T-helper 2 cell treated with Interferon-gamma antibody and Interleukin-4, amounts not matched to agents 5 μg/mL and 100 μg/mL, for 36 hours (primary cell): ENCODE measurements around the gene DUSP23.

Experiments used
- DNase-seq: peaks from one replicate; pipeline ENCODE4 v3.0.0; 2021; ENCODE audit warnings: low spot score
- H3K27ac Mint-ChIP-seq: one replicate; pipeline ENCODE4 v1.8.0; 2021; ENCODE audit warnings: mild to moderate bottlenecking, mixed read lengths
- H3K27me3 Mint-ChIP-seq: one replicate; pipeline ENCODE4 v1.8.0; 2021; ENCODE audit warnings: low read depth, mixed read lengths
- H3K36me3 Mint-ChIP-seq: one replicate; pipeline ENCODE4 v1.8.0; 2021; ENCODE audit warnings: low read depth, mixed read lengths
- H3K4me1 Mint-ChIP-seq: one replicate; pipeline ENCODE4 v1.8.0; 2021; ENCODE audit warnings: low read depth, mixed read lengths
- H3K4me3 Mint-ChIP-seq: one replicate; pipeline ENCODE4 v1.8.0; 2022; ENCODE audit warnings: mild to moderate bottlenecking, moderate library complexity, mixed read lengths
- H3K9me3 Mint-ChIP-seq: one replicate; pipeline ENCODE4 v1.8.0; 2021; ENCODE audit warnings: mixed read lengths

The DUSP23 gene

GRCh38 chr1:159765806-159766205, 15.0 kb upstream of the DUSP23 start:
- no peaks in the 10 kb centered on the region for H3K9me3 Mint-ChIP-seq
- no peak for DNase-seq
- H3K4me1 Mint-ChIP-seq, result no peaks in the 10 kb centered on the region
- no peak overlapping the region for H3K4me3 Mint-ChIP-seq
- no peak overlapping the region for H3K27ac Mint-ChIP-seq
- peaks cover 3% of the 10 kb centered on the region for H3K27me3 Mint-ChIP-seq
- H3K36me3 Mint-ChIP-seq, result no peaks in the 10 kb centered on the region

- H3K9me3 Mint-ChIP-seq, result no peaks in the 10 kb centered on the region
- peaks cover 23% of the 10 kb centered on the region for H3K27me3 Mint-ChIP-seq
- no peaks in the 10 kb centered on the region for H3K36me3 Mint-ChIP-seq
- H3K27ac Mint-ChIP-seq, result no peak overlapping the region
- no peak overlapping the region for H3K4me3 Mint-ChIP-seq
- no peak for DNase-seq
- H3K4me1 Mint-ChIP-seq, result no peaks in the 10 kb centered on the region
Observed at GRCh38 chr1:159771127-159771895, 9.5 kb upstream of the DUSP23 start.

GRCh38 chr1:159774465-159774864, 6.3 kb upstream of the DUSP23 start:
- Mint-ChIP-seq H3K4me1 (no peaks in the 10 kb centered on the region), H3K27ac (no peak overlapping the region), H3K4me3 (no peak overlapping the region), H3K36me3 (no peaks in the 10 kb centered on the region), H3K27me3 (peaks cover 30% of the 10 kb centered on the region), H3K9me3 (no peaks in the 10 kb centered on the region)
- no peak for DNase-seq

- Mint-ChIP-seq H3K27me3 (peaks cover 30% of the 10 kb centered on the region), H3K4me3 (no peak overlapping the region), H3K27ac (no peak overlapping the region), H3K36me3 (no peaks in the 10 kb centered on the region), H3K9me3 (no peaks in the 10 kb centered on the region), H3K4me1 (peaks cover 4% of the 10 kb centered on the region)
- DNase-seq, result no peak
Observed at GRCh38 chr1:159775716-159776115, 5.0 kb upstream of the DUSP23 start.

GRCh38 chr1:159778266-159778665, 2.5 kb upstream of the DUSP23 start:
- no peak overlapping the region for H3K4me3 Mint-ChIP-seq
- DNase-seq, result no peak
- H3K27ac Mint-ChIP-seq, result no peak overlapping the region
- peaks cover 23% of the 10 kb centered on the region for H3K27me3 Mint-ChIP-seq
- no peaks in the 10 kb centered on the region for H3K36me3 Mint-ChIP-seq
- no peaks in the 10 kb centered on the region for H3K9me3 Mint-ChIP-seq
- H3K4me1 Mint-ChIP-seq, result peaks cover 9% of the 10 kb centered on the region

- no peak for DNase-seq
- Mint-ChIP-seq H3K27me3 (peaks cover 17% of the 10 kb centered on the region), H3K4me1 (peaks cover 10% of the 10 kb centered on the region), H3K9me3 (no peaks in the 10 kb centered on the region), H3K4me3 (peak overlapping the region; percentile 80), H3K36me3 (no peaks in the 10 kb centered on the region), H3K27ac (no peak overlapping the region)
Observed at GRCh38 chr1:159779403-159779851, 1.3 kb upstream of the DUSP23 start.

GRCh38 chr1:159781992-159782391, 1.2 kb downstream of the DUSP23 start:
- Mint-ChIP-seq H3K27ac (no peak overlapping the region), H3K36me3 (no peaks in the 10 kb centered on the region), H3K4me1 (peaks cover 14% of the 10 kb centered on the region)

GRCh38 chr1:159783724-159784123, 3.0 kb downstream of the DUSP23 start:
- Mint-ChIP-seq H3K27ac (no peak overlapping the region), H3K36me3 (no peaks in the 10 kb centered on the region), H3K4me3 (no peak overlapping the region), H3K4me1 (peaks cover 14% of the 10 kb centered on the region), H3K9me3 (no peaks in the 10 kb centered on the region), H3K27me3 (no peaks in the 10 kb centered on the region)
- no peak for DNase-seq

More at GRCh38 chr1:159781992-159782391, 1.2 kb downstream of the DUSP23 start:
- Mint-ChIP-seq H3K4me3 (peak overlapping the region; percentile 80), H3K9me3 (no peaks in the 10 kb centered on the region), H3K27me3 (peaks cover 6% of the 10 kb centered on the region)
- DNase-seq, result no peak

- no peak for DNase-seq
- peaks cover 11% of the 10 kb centered on the region for H3K4me1 Mint-ChIP-seq
- no peaks in the 10 kb centered on the region for H3K36me3 Mint-ChIP-seq
- H3K27me3 Mint-ChIP-seq, result peaks cover 6% of the 10 kb centered on the region
- H3K27ac Mint-ChIP-seq, result no peak overlapping the region
- no peaks in the 10 kb centered on the region for H3K9me3 Mint-ChIP-seq
- H3K4me3 Mint-ChIP-seq, result no peak overlapping the region
Observed at GRCh38 chr1:159786465-159786864, 5.7 kb downstream of the DUSP23 start.

GRCh38 chr1:159786966-159787365, 6.2 kb downstream of the DUSP23 start:
- no peak overlapping the region for H3K4me3 Mint-ChIP-seq
- peaks cover 7% of the 10 kb centered on the region for H3K4me1 Mint-ChIP-seq
- no peaks in the 10 kb centered on the region for H3K36me3 Mint-ChIP-seq
- DNase-seq, result no peak
- H3K27ac Mint-ChIP-seq, result no peak overlapping the region
- H3K27me3 Mint-ChIP-seq, result peaks cover 6% of the 10 kb centered on the region
- no peaks in the 10 kb centered on the region for H3K9me3 Mint-ChIP-seq

- H3K9me3 Mint-ChIP-seq, result no peaks in the 10 kb centered on the region
- no peak overlapping the region for H3K4me3 Mint-ChIP-seq
- H3K27ac Mint-ChIP-seq, result no peak overlapping the region
- peaks cover 5% of the 10 kb centered on the region for H3K4me1 Mint-ChIP-seq
- H3K27me3 Mint-ChIP-seq, result peaks cover 11% of the 10 kb centered on the region
- DNase-seq, result no peak
- no peaks in the 10 kb centered on the region for H3K36me3 Mint-ChIP-seq
Observed at GRCh38 chr1:159790237-159790917, 9.6 kb downstream of the DUSP23 start.

GRCh38 chr1:159791031-159791430, 10.3 kb downstream of the DUSP23 start:
- no peak for DNase-seq
- H3K27me3 Mint-ChIP-seq, result peaks cover 11% of the 10 kb centered on the region
- H3K4me3 Mint-ChIP-seq, result no peak overlapping the region
- no peaks in the 10 kb centered on the region for H3K9me3 Mint-ChIP-seq
- H3K36me3 Mint-ChIP-seq, result no peaks in the 10 kb centered on the region
- peaks cover 2% of the 10 kb centered on the region for H3K4me1 Mint-ChIP-seq
- no peak overlapping the region for H3K27ac Mint-ChIP-seq

GRCh38 chr1:159791461-159791860, 10.7 kb downstream of the DUSP23 start:
- DNase-seq, result no peak
- Mint-ChIP-seq H3K9me3 (no peaks in the 10 kb centered on the region), H3K27ac (no peak overlapping the region), H3K4me3 (no peak overlapping the region), H3K4me1 (peaks cover 2% of the 10 kb centered on the region), H3K27me3 (peaks cover 13% of the 10 kb centered on the region), H3K36me3 (no peaks in the 10 kb centered on the region)

GRCh38 chr1:159795534-159795933, 14.8 kb downstream of the DUSP23 start:
- Mint-ChIP-seq H3K27ac (no peak overlapping the region), H3K4me3 (no peak overlapping the region), H3K27me3 (peaks cover 31% of the 10 kb centered on the region), H3K4me1 (peaks cover 10% of the 10 kb centered on the region), H3K9me3 (no peaks in the 10 kb centered on the region), H3K36me3 (no peaks in the 10 kb centered on the region)
- no peak for DNase-seq
